H1 (cell line): ENCODE data around the gene ENTPD5. TPM values are rescaled to one million over a fixed set of nuclear protein-coding genes. Genes with fewer than 3 reads are reported as not detected.

Source experiments
- CTCF ChIA-PET: fragments of 300-600 bp; sonication (Branson Sonifier 250); formaldehyde crosslinking; loops from one replicate; lab custom pipeline; 2021; ENCODE audit not compliant: partially characterized antibody; lab: Charles Lee
- POLR2A ChIA-PET: fragments of 300-600 bp; sonication (Branson Sonifier 250); formaldehyde crosslinking; loops from one replicate; lab custom pipeline; 2021; ENCODE audit warnings: inconsistent platforms; ENCODE audit not compliant: partially characterized antibody; lab: Charles Lee
- DNase-seq, 2 experiments: peaks; one replicate each; pipeline versions ENCODE4 v3.0.0 to v3.0.0-alpha.2; 2010 to 2022; ENCODE audit warnings: low spot score in 2 of 2, low read depth in 1 of 2, mixed read lengths in 1 of 2
- FAIRE-seq: peaks from 2 replicates; lab custom pipeline; 2011; peaks lifted over from hg19 to GRCh38; lab: Jason Lieb, UNC
- H2AFZ ChIP-seq: 2 replicates; pipeline ENCODE4 v1.8.1; 2012; ENCODE audit warnings: low read length, inconsistent platforms
- H2AK5ac ChIP-seq: 2 replicates; pipeline ENCODE4 v1.6.1; 2013; ENCODE audit warnings: low read depth, low read length
- H2BK120ac ChIP-seq: replicated peaks from 2 replicates; pipeline ENCODE3; 2013; ENCODE audit warnings: low read depth, low read length, inconsistent platforms
- H2BK12ac ChIP-seq: 2 replicates; pipeline ENCODE4 v1.6.1; 2013; ENCODE audit warnings: low read depth, low read length
- H2BK15ac ChIP-seq: 2 replicates; pipeline ENCODE4 v1.6.1; 2013; ENCODE audit warnings: low read length
- H2BK20ac ChIP-seq: 2 replicates; pipeline ENCODE4 v1.6.1; 2013; ENCODE audit warnings: low read length
- H2BK5ac ChIP-seq: 2 replicates; pipeline ENCODE4 v1.6.1; 2013; ENCODE audit warnings: low read depth, low read length
- H3K14ac ChIP-seq: 2 replicates; pipeline ENCODE4 v1.6.1; 2013; ENCODE audit warnings: inconsistent platforms; ENCODE audit not compliant: insufficient read length
- H3K18ac ChIP-seq: 2 replicates; pipeline ENCODE4 v1.6.1; 2013; ENCODE audit warnings: low read length; ENCODE audit errors: extremely low read depth
- H3K23ac ChIP-seq: 2 replicates; pipeline ENCODE4 v1.6.1; 2013; ENCODE audit warnings: inconsistent platforms; ENCODE audit not compliant: insufficient read length
- H3K23me2 ChIP-seq: 2 replicates; pipeline ENCODE4 v1.6.1; 2013; ENCODE audit warnings: low read depth, low read length
- H3K27ac ChIP-seq: 2 replicates; pipeline ENCODE4 v1.6.1; 2011; ENCODE audit warnings: low read depth, low read length, inconsistent platforms
- H3K27me3 ChIP-seq, 4 experiments: replicated peaks in 1 of 4; 1 replicate in 1 of 4; 2 replicates in 3 of 4; pipeline versions ENCODE4 v1.6.1 to v1.8.1; 2011 to 2013; ENCODE audit warnings: low read length in 3 of 4, mild to moderate bottlenecking in 3 of 4, inconsistent platforms in 2 of 4, mixed read lengths in 2 of 4, moderate library complexity in 1 of 4; ENCODE audit not compliant: control insufficient read depth in 3 of 4, insufficient read depth in 3 of 4; ENCODE audit errors: extremely low read depth in 1 of 4
- H3K36me3 ChIP-seq, 4 experiments: 2 replicates each; pipeline versions ENCODE4 v1.6.1 to v1.8.1; 2011 to 2013; ENCODE audit warnings: mild to moderate bottlenecking in 4 of 4, low read length in 3 of 4, moderate library complexity in 2 of 4, control low read depth in 1 of 4, inconsistent platforms in 1 of 4; ENCODE audit not compliant: insufficient read depth in 4 of 4, control insufficient read depth in 2 of 4
- H3K4ac ChIP-seq: replicated peaks from 2 replicates; pipeline ENCODE3; 2013; ENCODE audit warnings: low read length, low read depth, mixed read lengths, inconsistent platforms; ENCODE audit not compliant: insufficient read length
- H3K4me1 ChIP-seq, 4 experiments: replicated peaks in 1 of 4; 1 replicate in 1 of 4; 2 replicates in 3 of 4; pipeline versions ENCODE4 v1.6.1 to v1.8.1; 2011 to 2013; ENCODE audit warnings: low read length in 3 of 4, inconsistent platforms in 2 of 4, mixed read lengths in 1 of 4; ENCODE audit not compliant: insufficient read depth in 4 of 4, control insufficient read depth in 3 of 4
- H3K4me2 ChIP-seq, 2 experiments: 2 replicates each; pipeline versions ENCODE4 v1.6.1 to v1.8.1; 2011 to 2013; ENCODE audit warnings: low read depth in 2 of 2, low read length in 2 of 2, control low read depth in 1 of 2, inconsistent platforms in 1 of 2, mild to moderate bottlenecking in 1 of 2; ENCODE audit not compliant: insufficient read depth in 1 of 2
- H3K4me3 ChIP-seq, 4 experiments: fragments of 200-600, 300-600 bp in 1 of 4; sonication (generic), shearing (Covaris generic), sonication (Bioruptor Twin) in 1 of 4; 2 replicates each; pipeline versions ENCODE4 v1.5.1 to v1.8.1; 2011 to 2016; ENCODE audit warnings: low read length in 4 of 4, low read depth in 3 of 4, control low read depth in 2 of 4, inconsistent platforms in 2 of 4, mild to moderate bottlenecking in 2 of 4, mixed read lengths in 1 of 4, moderate library complexity in 1 of 4; ENCODE audit not compliant: insufficient read depth in 2 of 4; ENCODE audit errors: extremely low read depth in 1 of 4
- H3K56ac ChIP-seq: replicated peaks from 2 replicates; pipeline ENCODE3; 2013; ENCODE audit warnings: low read depth, mild to moderate bottlenecking, mixed read lengths, low read length, inconsistent platforms; ENCODE audit not compliant: insufficient read length
- H3K79me1 ChIP-seq: 2 replicates; pipeline ENCODE4 v1.6.1; 2013; ENCODE audit warnings: low read depth, low read length, control low read depth
- H3K79me2 ChIP-seq, 2 experiments: 2 replicates each; pipeline versions ENCODE4 v1.6.1 to v1.8.1; 2012 to 2013; ENCODE audit warnings: low read length in 2 of 2, mild to moderate bottlenecking in 2 of 2, inconsistent platforms in 1 of 2; ENCODE audit not compliant: insufficient read depth in 2 of 2, control insufficient read depth in 1 of 2
- H3K9ac ChIP-seq, 4 experiments: replicated peaks in 1 of 4; 1 replicate in 1 of 4; 2 replicates in 3 of 4; pipeline versions ENCODE4 v1.6.1 to v1.8.1; 2011 to 2013; ENCODE audit warnings: low read depth in 3 of 4, low read length in 3 of 4, control low read depth in 2 of 4, mild to moderate bottlenecking in 2 of 4, moderate library complexity in 2 of 4, inconsistent platforms in 1 of 4; ENCODE audit errors: extremely low read depth in 1 of 4
- H3K9me3 ChIP-seq, 2 experiments: 2 replicates each; pipeline versions ENCODE4 v1.6.1 to v1.8.1; 2012 to 2013; ENCODE audit warnings: mild to moderate bottlenecking in 2 of 2, moderate library complexity in 2 of 2, control low read depth in 1 of 2, inconsistent platforms in 1 of 2, low read depth in 1 of 2, low read length in 1 of 2, mixed read lengths in 1 of 2; ENCODE audit not compliant: insufficient read depth in 2 of 2
- H4K20me1 ChIP-seq, 2 experiments: replicated peaks in 1 of 2; 2 replicates each; pipeline versions ENCODE3 to v1.8.1; 2011 to 2013; ENCODE audit warnings: inconsistent platforms in 2 of 2, low read length in 2 of 2, mild to moderate bottlenecking in 1 of 2; ENCODE audit not compliant: insufficient read depth in 2 of 2, control insufficient read depth in 1 of 2
- H4K5ac ChIP-seq: 2 replicates; pipeline ENCODE4 v1.6.1; 2013; ENCODE audit warnings: low read length, low read depth, mixed read lengths, inconsistent platforms; ENCODE audit not compliant: insufficient read length
- H4K8ac ChIP-seq: 2 replicates; pipeline ENCODE4 v1.8.0; 2013; ENCODE audit warnings: mild to moderate bottlenecking, moderate library complexity, low read length, inconsistent platforms; ENCODE audit not compliant: insufficient read depth; ENCODE audit errors: extremely low read depth
- H4K91ac ChIP-seq: replicated peaks from 2 replicates; pipeline ENCODE3; 2013; ENCODE audit warnings: low read length, mixed read lengths, inconsistent platforms; ENCODE audit not compliant: insufficient read length
- SP2 ChIP-seq: IDR thresholded peaks from 2 replicates; pipeline ENCODE4 v1.6.1; 2012; ENCODE audit warnings: mild to moderate bottlenecking, low read length, inconsistent platforms
- SRF ChIP-seq: IDR thresholded peaks from 2 replicates; pipeline ENCODE4 v1.6.1; 2011; ENCODE audit warnings: mild to moderate bottlenecking, low read depth, low read length, moderate library complexity
- WGBS, 2 experiments: shearing (Covaris generic) in 1 of 2; methylation state at CpG; one replicate each; pipeline versions ENCODE4 v1.1.6 to v1.1.7; 2013 to 2015; ENCODE audit warnings: low lambda C conversion rate in 2 of 2, mixed read lengths in 2 of 2, inconsistent platforms in 1 of 2, low coverage in 1 of 2, missing lambda C conversion rate in 1 of 2; ENCODE audit not compliant: insufficient replicate concordance in 2 of 2, insufficient coverage in 1 of 2, insufficient read length in 1 of 2; ENCODE audit errors: extremely low coverage in 1 of 2, missing lambda C conversion rate in 1 of 2; 5-methylcytosine and 5-hydroxymethylcytosine counted together
- polyA plus RNA-seq, 7 experiments: library from polyadenylated mRNA; depleted of rRNA in 3 of 7; stranded (reverse) in 5 of 7; unstranded in 2 of 7; fragments of >200 nt in 5 of 7; fragments of 200-250 nt in 2 of 7; gene quantifications; 1 replicate in 5 of 7; 2 replicates in 1 of 7; 4 replicates in 1 of 7; pipeline versions ENCODE4 v1.2.1 to v1.2.3, GENCODE V29; 2011 to 2013; ENCODE audit warnings: missing spikeins in 2 of 7, mixed read lengths in 2 of 7
- total RNA-seq: library from RNA; stranded (reverse); fragmentation: NEBNext Ultra II Directional; extraction: Animal tissue kit (Norgen Biotek cat#: 25700); gene quantifications from 2 replicates; pipeline ENCODE4 v1.2.1, GENCODE V29; 2021

The ENTPD5 gene
- total and polyA plus RNA-seq, 2 of the 8 experiments (the other 6 are each of a cell fraction or from before 2014, with no cell fraction given), result 5.0 to 6.5 TPM

- Histone ChIP-seq H3K9me3 (no peaks in the 10 kb centered on the region), H3K23ac (no peak overlapping the region), H3K23me2 (no peaks in the 10 kb centered on the region), H2AFZ (no peak overlapping the region), H3K4me2 (no peak overlapping the region), H4K20me1 (peaks cover 0 to 3% of the 10 kb centered on the region in 2 experiments), H2AK5ac (no peak overlapping the region), H3K79me2 (no peaks in the 10 kb centered on the region), H2BK12ac (no peak overlapping the region), H3K9ac (no peak overlapping the region), H2BK20ac (no peak overlapping the region), H3K36me3 (peaks cover 0 to 44% (median 7%) of the 10 kb centered on the region in 4 experiments; a peak in 6 of 8 replicates), H3K79me1 (no peaks in the 10 kb centered on the region), H2BK5ac (no peak overlapping the region), H3K56ac (no peak overlapping the region), H3K27ac (no peak overlapping the region), H3K18ac (no peak overlapping the region), H3K4ac (no peak overlapping the region), H4K5ac (no peak overlapping the region), H3K4me1 (no peaks in the 10 kb centered on the region), H3K14ac (no peak overlapping the region), H3K4me3 (no peak overlapping the region), H3K27me3 (no peaks in the 10 kb centered on the region), H4K8ac (no peak overlapping the region), H2BK120ac (no peak overlapping the region), H2BK15ac (no peak overlapping the region), H4K91ac (no peak overlapping the region)
- ChIA-PET CTCF (interaction anchor here (1.3 kb wide), 1 partner anchor 130 kb away, joined by 3 read pairs; no protein-coding TSS in a partner anchor), POLR2A (interaction anchor here (0.6 kb wide), 1 partner anchor 10 kb away, joined by 4 read pairs; no protein-coding TSS in a partner anchor)
- FAIRE-seq (no peak), DNase-seq (no peak)
- no peak for TF ChIP-seq SP2
- TF ChIP-seq SRF, result no peak
- 90% methylated on average over 3 of the region's 3 CpGs; no CpG with 5 or more reads in 1 of the 2 experiments for WGBS, 2 experiments
These were observed 46.9 kb upstream of the ENTPD5 start for GRCh38 chr14:74065746-74066575.
